H1 (cell line): ENCODE results near the gene TBC1D22A. TPM values are rescaled to one million over a fixed set of nuclear protein-coding genes. Genes with fewer than 3 reads are reported as not detected.

Experiments used
- CTCF ChIA-PET: fragments of 300-600 bp; sonication (Branson Sonifier 250); formaldehyde crosslinking; loops from one replicate; lab custom pipeline; 2021; ENCODE audit not compliant: partially characterized antibody; lab: Charles Lee
- POLR2A ChIA-PET: fragments of 300-600 bp; sonication (Branson Sonifier 250); formaldehyde crosslinking; loops from one replicate; lab custom pipeline; 2021; ENCODE audit warnings: inconsistent platforms; ENCODE audit not compliant: partially characterized antibody; lab: Charles Lee
- DNase-seq, 2 experiments: peaks; one replicate each; pipeline versions ENCODE4 v3.0.0 to v3.0.0-alpha.2; 2010 to 2022; ENCODE audit warnings: low spot score in 2 of 2, low read depth in 1 of 2, mixed read lengths in 1 of 2
- FAIRE-seq: peaks from 2 replicates; lab custom pipeline; 2011; peaks lifted over from hg19 to GRCh38; lab: Jason Lieb, UNC
- H2AFZ ChIP-seq: 2 replicates; pipeline ENCODE4 v1.8.1; 2012; ENCODE audit warnings: low read length, inconsistent platforms
- H2AK5ac ChIP-seq: 2 replicates; pipeline ENCODE4 v1.6.1; 2013; ENCODE audit warnings: low read depth, low read length
- H2BK120ac ChIP-seq: replicated peaks from 2 replicates; pipeline ENCODE3; 2013; ENCODE audit warnings: low read depth, low read length, inconsistent platforms
- H2BK12ac ChIP-seq: 2 replicates; pipeline ENCODE4 v1.6.1; 2013; ENCODE audit warnings: low read depth, low read length
- H2BK15ac ChIP-seq: 2 replicates; pipeline ENCODE4 v1.6.1; 2013; ENCODE audit warnings: low read length
- H2BK20ac ChIP-seq: 2 replicates; pipeline ENCODE4 v1.6.1; 2013; ENCODE audit warnings: low read length
- H2BK5ac ChIP-seq: 2 replicates; pipeline ENCODE4 v1.6.1; 2013; ENCODE audit warnings: low read depth, low read length
- H3K14ac ChIP-seq: 2 replicates; pipeline ENCODE4 v1.6.1; 2013; ENCODE audit warnings: inconsistent platforms; ENCODE audit not compliant: insufficient read length
- H3K18ac ChIP-seq: 2 replicates; pipeline ENCODE4 v1.6.1; 2013; ENCODE audit warnings: low read length; ENCODE audit errors: extremely low read depth
- H3K23ac ChIP-seq: 2 replicates; pipeline ENCODE4 v1.6.1; 2013; ENCODE audit warnings: inconsistent platforms; ENCODE audit not compliant: insufficient read length
- H3K23me2 ChIP-seq: 2 replicates; pipeline ENCODE4 v1.6.1; 2013; ENCODE audit warnings: low read depth, low read length
- H3K27ac ChIP-seq: 2 replicates; pipeline ENCODE4 v1.6.1; 2011; ENCODE audit warnings: low read depth, low read length, inconsistent platforms
- H3K27me3 ChIP-seq, 4 experiments: replicated peaks in 1 of 4; 1 replicate in 1 of 4; 2 replicates in 3 of 4; pipeline versions ENCODE4 v1.6.1 to v1.8.1; 2011 to 2013; ENCODE audit warnings: low read length in 3 of 4, mild to moderate bottlenecking in 3 of 4, inconsistent platforms in 2 of 4, mixed read lengths in 2 of 4, moderate library complexity in 1 of 4; ENCODE audit not compliant: control insufficient read depth in 3 of 4, insufficient read depth in 3 of 4; ENCODE audit errors: extremely low read depth in 1 of 4
- H3K36me3 ChIP-seq, 4 experiments: 2 replicates each; pipeline versions ENCODE4 v1.6.1 to v1.8.1; 2011 to 2013; ENCODE audit warnings: mild to moderate bottlenecking in 4 of 4, low read length in 3 of 4, moderate library complexity in 2 of 4, control low read depth in 1 of 4, inconsistent platforms in 1 of 4; ENCODE audit not compliant: insufficient read depth in 4 of 4, control insufficient read depth in 2 of 4
- H3K4ac ChIP-seq: replicated peaks from 2 replicates; pipeline ENCODE3; 2013; ENCODE audit warnings: low read length, low read depth, mixed read lengths, inconsistent platforms; ENCODE audit not compliant: insufficient read length
- H3K4me1 ChIP-seq, 4 experiments: replicated peaks in 1 of 4; 1 replicate in 1 of 4; 2 replicates in 3 of 4; pipeline versions ENCODE4 v1.6.1 to v1.8.1; 2011 to 2013; ENCODE audit warnings: low read length in 3 of 4, inconsistent platforms in 2 of 4, mixed read lengths in 1 of 4; ENCODE audit not compliant: insufficient read depth in 4 of 4, control insufficient read depth in 3 of 4
- H3K4me2 ChIP-seq, 2 experiments: 2 replicates each; pipeline versions ENCODE4 v1.6.1 to v1.8.1; 2011 to 2013; ENCODE audit warnings: low read depth in 2 of 2, low read length in 2 of 2, control low read depth in 1 of 2, inconsistent platforms in 1 of 2, mild to moderate bottlenecking in 1 of 2; ENCODE audit not compliant: insufficient read depth in 1 of 2
- H3K4me3 ChIP-seq, 4 experiments: fragments of 200-600, 300-600 bp in 1 of 4; sonication (generic), shearing (Covaris generic), sonication (Bioruptor Twin) in 1 of 4; 2 replicates each; pipeline versions ENCODE4 v1.5.1 to v1.8.1; 2011 to 2016; ENCODE audit warnings: low read length in 4 of 4, low read depth in 3 of 4, control low read depth in 2 of 4, inconsistent platforms in 2 of 4, mild to moderate bottlenecking in 2 of 4, mixed read lengths in 1 of 4, moderate library complexity in 1 of 4; ENCODE audit not compliant: insufficient read depth in 2 of 4; ENCODE audit errors: extremely low read depth in 1 of 4
- H3K56ac ChIP-seq: replicated peaks from 2 replicates; pipeline ENCODE3; 2013; ENCODE audit warnings: low read depth, mild to moderate bottlenecking, mixed read lengths, low read length, inconsistent platforms; ENCODE audit not compliant: insufficient read length
- H3K79me1 ChIP-seq: 2 replicates; pipeline ENCODE4 v1.6.1; 2013; ENCODE audit warnings: low read depth, low read length, control low read depth
- H3K79me2 ChIP-seq, 2 experiments: 2 replicates each; pipeline versions ENCODE4 v1.6.1 to v1.8.1; 2012 to 2013; ENCODE audit warnings: low read length in 2 of 2, mild to moderate bottlenecking in 2 of 2, inconsistent platforms in 1 of 2; ENCODE audit not compliant: insufficient read depth in 2 of 2, control insufficient read depth in 1 of 2
- H3K9ac ChIP-seq, 4 experiments: replicated peaks in 1 of 4; 1 replicate in 1 of 4; 2 replicates in 3 of 4; pipeline versions ENCODE4 v1.6.1 to v1.8.1; 2011 to 2013; ENCODE audit warnings: low read depth in 3 of 4, low read length in 3 of 4, control low read depth in 2 of 4, mild to moderate bottlenecking in 2 of 4, moderate library complexity in 2 of 4, inconsistent platforms in 1 of 4; ENCODE audit errors: extremely low read depth in 1 of 4
- H3K9me3 ChIP-seq, 2 experiments: 2 replicates each; pipeline versions ENCODE4 v1.6.1 to v1.8.1; 2012 to 2013; ENCODE audit warnings: mild to moderate bottlenecking in 2 of 2, moderate library complexity in 2 of 2, control low read depth in 1 of 2, inconsistent platforms in 1 of 2, low read depth in 1 of 2, low read length in 1 of 2, mixed read lengths in 1 of 2; ENCODE audit not compliant: insufficient read depth in 2 of 2
- H4K20me1 ChIP-seq, 2 experiments: replicated peaks in 1 of 2; 2 replicates each; pipeline versions ENCODE3 to v1.8.1; 2011 to 2013; ENCODE audit warnings: inconsistent platforms in 2 of 2, low read length in 2 of 2, mild to moderate bottlenecking in 1 of 2; ENCODE audit not compliant: insufficient read depth in 2 of 2, control insufficient read depth in 1 of 2
- H4K5ac ChIP-seq: 2 replicates; pipeline ENCODE4 v1.6.1; 2013; ENCODE audit warnings: low read length, low read depth, mixed read lengths, inconsistent platforms; ENCODE audit not compliant: insufficient read length
- H4K8ac ChIP-seq: 2 replicates; pipeline ENCODE4 v1.8.0; 2013; ENCODE audit warnings: mild to moderate bottlenecking, moderate library complexity, low read length, inconsistent platforms; ENCODE audit not compliant: insufficient read depth; ENCODE audit errors: extremely low read depth
- H4K91ac ChIP-seq: replicated peaks from 2 replicates; pipeline ENCODE3; 2013; ENCODE audit warnings: low read length, mixed read lengths, inconsistent platforms; ENCODE audit not compliant: insufficient read length
- BACH1 ChIP-seq: IDR thresholded peaks from 2 replicates; pipeline ENCODE4 v1.6.1; 2012; ENCODE audit warnings: low read length, improper control_type of control experiment
- CBX5 ChIP-seq: fragments of 300-800, 300-1000 bp; sonication (generic); IDR thresholded peaks from 2 replicates; pipeline ENCODE4 v1.7.1; 2016; ENCODE audit warnings: antibody characterized with exemption, low read length, low read depth
- EP300 ChIP-seq, 2 experiments: IDR thresholded peaks; 1 replicate in 1 of 2; 2 replicates in 1 of 2; pipeline ENCODE4 v1.6.1; 2011 to 2012; ENCODE audit warnings: low read depth in 2 of 2, low read length in 2 of 2, mild to moderate bottlenecking in 2 of 2, borderline replicate concordance in 1 of 2, inconsistent platforms in 1 of 2, moderate library complexity in 1 of 2
- NANOG ChIP-seq: IDR thresholded peaks from 2 replicates; pipeline ENCODE4 v1.6.1; 2011; ENCODE audit warnings: low read length, low read depth, mild to moderate bottlenecking, inconsistent platforms; ENCODE audit not compliant: insufficient read depth, poor library complexity, severe bottlenecking
- NRF1 ChIP-seq: IDR thresholded peaks from 2 replicates; pipeline ENCODE4 v1.6.1; 2011; ENCODE audit warnings: mild to moderate bottlenecking, low read depth, low read length, improper control_type of control experiment
- POLR2AphosphoS5 ChIP-seq: IDR thresholded peaks from 2 replicates; pipeline ENCODE4 v1.6.1; 2011; ENCODE audit warnings: low read depth, low read length
- SAP30 ChIP-seq: fragments of 300-600 bp; sonication (generic); IDR thresholded peaks from 2 replicates; pipeline ENCODE4 v1.7.1; 2012; ENCODE audit warnings: low read length, moderate library complexity, mild to moderate bottlenecking, inconsistent platforms; ENCODE audit not compliant: insufficient read depth, insufficient replicate concordance
- TEAD4 ChIP-seq: IDR thresholded peaks from 2 replicates; pipeline ENCODE4 v1.6.1; 2012; ENCODE audit warnings: low read depth, low read length, inconsistent platforms, mixed read lengths
- YY1 ChIP-seq: IDR thresholded peaks from 2 replicates; pipeline ENCODE4 v1.6.1; 2011; ENCODE audit warnings: low read depth, mild to moderate bottlenecking, low read length
- WGBS, 2 experiments: shearing (Covaris generic) in 1 of 2; methylation state at CpG; one replicate each; pipeline versions ENCODE4 v1.1.6 to v1.1.7; 2013 to 2015; ENCODE audit warnings: low lambda C conversion rate in 2 of 2, mixed read lengths in 2 of 2, inconsistent platforms in 1 of 2, low coverage in 1 of 2, missing lambda C conversion rate in 1 of 2; ENCODE audit not compliant: insufficient replicate concordance in 2 of 2, insufficient coverage in 1 of 2, insufficient read length in 1 of 2; ENCODE audit errors: extremely low coverage in 1 of 2, missing lambda C conversion rate in 1 of 2; 5-methylcytosine and 5-hydroxymethylcytosine counted together
- polyA plus RNA-seq, 7 experiments: library from polyadenylated mRNA; depleted of rRNA in 3 of 7; stranded (reverse) in 5 of 7; unstranded in 2 of 7; fragments of >200 nt in 5 of 7; fragments of 200-250 nt in 2 of 7; gene quantifications; 1 replicate in 5 of 7; 2 replicates in 1 of 7; 4 replicates in 1 of 7; pipeline versions ENCODE4 v1.2.1 to v1.2.3, GENCODE V29; 2011 to 2013; ENCODE audit warnings: missing spikeins in 2 of 7, mixed read lengths in 2 of 7
- total RNA-seq: library from RNA; stranded (reverse); fragmentation: NEBNext Ultra II Directional; extraction: Animal tissue kit (Norgen Biotek cat#: 25700); gene quantifications from 2 replicates; pipeline ENCODE4 v1.2.1, GENCODE V29; 2021

The TBC1D22A gene
- total and polyA plus RNA-seq, 2 of the 8 experiments (the other 6 are each of a cell fraction or from before 2014, with no cell fraction given): 11.9 to 18.4 TPM

DNA sequence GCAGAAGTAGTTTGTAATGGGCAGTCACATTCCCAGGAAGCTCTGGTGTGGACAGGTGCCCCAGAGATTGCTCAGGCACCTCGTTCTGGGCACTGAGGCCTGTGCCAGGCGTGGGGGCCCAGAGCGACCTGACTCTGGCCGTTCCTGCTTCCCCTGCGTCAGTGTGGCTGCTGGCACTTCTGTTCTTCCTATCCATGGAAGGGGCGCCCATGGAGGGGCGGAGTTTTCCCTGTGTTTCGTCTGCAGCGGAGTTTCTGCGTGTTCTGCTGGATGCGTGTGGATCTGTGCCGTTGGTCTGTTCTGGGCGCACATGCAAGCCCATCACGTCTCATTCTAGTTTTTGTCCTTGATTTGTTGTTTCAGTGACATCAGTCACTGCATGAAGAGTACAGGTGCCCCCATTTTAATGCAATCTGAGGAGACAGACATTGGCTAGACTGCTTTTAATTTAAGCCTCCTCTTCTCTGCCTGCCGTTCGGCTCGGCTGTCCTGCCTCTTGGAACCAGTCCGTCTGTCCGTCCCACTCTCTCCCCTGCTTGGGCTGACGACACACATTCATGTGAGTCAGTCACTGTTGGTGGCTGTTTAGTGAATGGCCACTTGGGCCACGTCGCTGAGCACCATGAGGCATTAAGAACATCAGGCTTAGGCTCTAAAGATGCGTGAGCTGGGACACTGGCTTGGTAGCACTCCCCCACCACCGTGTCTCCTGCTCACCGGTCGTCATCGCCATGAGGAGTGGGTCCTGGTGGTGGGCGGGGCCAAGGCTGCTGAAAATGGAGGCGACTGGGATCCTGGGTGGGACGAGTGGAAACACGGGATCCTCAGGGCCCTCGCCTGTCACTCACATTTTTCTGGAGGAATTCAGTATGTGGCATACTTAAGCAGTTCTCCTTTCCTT lies 255.8 kb downstream of the TBC1D22A start:
- no peak overlapping the region for H2BK15ac ChIP-seq
- H3K4ac ChIP-seq: no peak overlapping the region
- no peak overlapping the region for H2BK12ac ChIP-seq
- no peak overlapping the region for H3K9ac ChIP-seq
- no peak overlapping the region for H3K27ac ChIP-seq
- no peaks in the 10 kb centered on the region for H3K27me3 ChIP-seq
- no peak overlapping the region for H2AFZ ChIP-seq
- H3K4me2 ChIP-seq: no peak overlapping the region
- H3K18ac ChIP-seq: no peak overlapping the region
- H4K91ac ChIP-seq: no peak overlapping the region
- H3K36me3 ChIP-seq: no peaks in the 10 kb centered on the region
- 93% methylated on average over 30 of the region's 32 CpGs; no CpG with 5 or more reads in 1 of the 2 experiments for WGBS, 2 experiments
- H2AK5ac ChIP-seq: no peak overlapping the region
- H2BK20ac ChIP-seq: no peak overlapping the region
- no peaks in the 10 kb centered on the region for H4K20me1 ChIP-seq
- H3K9me3 ChIP-seq: peaks cover 10 to 22% of the 10 kb centered on the region in 2 experiments; a peak in 3 of 4 replicates
- TF ChIP-seq NANOG: no peak
- no peak for TF ChIP-seq BACH1
- no peak for TF ChIP-seq SAP30
- no peak for TF ChIP-seq NRF1
- no peak for TF ChIP-seq TEAD4
- TF ChIP-seq POLR2AphosphoS5: no peak
- TF ChIP-seq YY1: no peak
- TF ChIP-seq EP300 (IDR thresholded peaks at IDR 0.05; ENCODE audit: borderline replicate concordance in 1 of 2, low read depth in 2 of 2, low read length in 2 of 2): no peak
- no peak for TF ChIP-seq CBX5
- no peaks in the 10 kb centered on the region; the same call in 1 of the 2 replicates for H3K23me2 ChIP-seq
- no peak overlapping the region for H3K4me3 ChIP-seq
- ChIA-PET CTCF (interaction anchor here (0.6 kb wide), 1 partner anchor 216 kb away, joined by 3 read pairs; no protein-coding TSS in a partner anchor), POLR2A (no interaction called here)
- H3K79me1 ChIP-seq: no peaks in the 10 kb centered on the region; the same call in 1 of the 2 replicates
- H3K23ac ChIP-seq: no peak overlapping the region
- no peak overlapping the region for H4K5ac ChIP-seq
- no peak overlapping the region for H3K56ac ChIP-seq
- no peak overlapping the region; the same call in 1 of the 2 replicates for H4K8ac ChIP-seq
- H3K79me2 ChIP-seq: no peaks in the 10 kb centered on the region
- DNase-seq (no peak), FAIRE-seq (no peak)
- no peak overlapping the region for H3K14ac ChIP-seq
- H3K4me1 ChIP-seq: no peaks in the 10 kb centered on the region; a peak in 2 of 7 replicates
- H2BK120ac ChIP-seq: no peak overlapping the region
- H2BK5ac ChIP-seq: no peak overlapping the region
